Neuronal stem cell (in vitro differentiated cells): ENCODE results near the gene PXMP2.
"Not testable (repeated sequence)": the region's sequence is repeated elsewhere in the genome, so short reads cannot be mapped to it uniquely, and the experiment has no call there.

Source experiments
- DNase-seq: peaks from one replicate; pipeline ENCODE4 v3.0.0-alpha.2; 2013; ENCODE audit warnings: low spot score
- H2AFZ ChIP-seq: one replicate; pipeline ENCODE4 v1.6.1; 2013; ENCODE audit warnings: mild to moderate bottlenecking, low read length, inconsistent platforms
- H2AK5ac ChIP-seq: 2 replicates; pipeline ENCODE4 v1.6.1; 2013; ENCODE audit warnings: low read depth, mild to moderate bottlenecking, inconsistent platforms, low read length, moderate library complexity, mixed read lengths
- H2BK120ac ChIP-seq: 2 replicates; pipeline ENCODE4 v1.6.1; 2013; ENCODE audit warnings: low read depth, mild to moderate bottlenecking, inconsistent platforms, low read length, moderate library complexity, mixed read lengths
- H2BK12ac ChIP-seq: one replicate; pipeline ENCODE4 v1.6.1; 2013; ENCODE audit warnings: low read length, inconsistent platforms
- H2BK15ac ChIP-seq: 2 replicates; pipeline ENCODE4 v1.6.1; 2013; ENCODE audit warnings: mild to moderate bottlenecking, low read length, inconsistent platforms, mixed read lengths
- H2BK5ac ChIP-seq: one replicate; pipeline ENCODE4 v1.6.1; 2013; ENCODE audit warnings: inconsistent platforms, mild to moderate bottlenecking, low read length, moderate library complexity
- H3K14ac ChIP-seq: one replicate; pipeline ENCODE4 v1.6.1; 2013; ENCODE audit warnings: low read length, inconsistent platforms
- H3K18ac ChIP-seq: 2 replicates; pipeline ENCODE4 v1.6.1; 2013; ENCODE audit warnings: low read length, inconsistent platforms
- H3K23ac ChIP-seq: 2 replicates; pipeline ENCODE4 v1.6.1; 2013; ENCODE audit warnings: low read depth, mild to moderate bottlenecking, mixed read lengths, low read length, inconsistent platforms; ENCODE audit not compliant: poor library complexity
- H3K27ac ChIP-seq: replicated peaks from 3 replicates; pipeline ENCODE4 v1.5.1; 2013; ENCODE audit warnings: low read length, inconsistent platforms
- H3K27me3 ChIP-seq, 3 experiments: 2 replicates each; pipeline ENCODE4 v1.6.1; 2013; ENCODE audit warnings: low read length in 3 of 3, mild to moderate bottlenecking in 2 of 3, inconsistent platforms in 1 of 3, low read depth in 1 of 3, mixed read lengths in 1 of 3, moderate library complexity in 1 of 3; ENCODE audit not compliant: control insufficient read depth in 3 of 3, insufficient read depth in 3 of 3
- H3K36me3 ChIP-seq, 2 donors: replicated peaks in 1 of 2; 2 replicates each; pipeline ENCODE4 v1.6.1; 2013; ENCODE audit warnings: low read length in 2 of 2; ENCODE audit not compliant: control insufficient read depth in 2 of 2, insufficient read depth in 2 of 2
- H3K4ac ChIP-seq: 2 replicates; pipeline ENCODE4 v1.6.1; 2013; ENCODE audit warnings: inconsistent platforms, mild to moderate bottlenecking, low read length, moderate library complexity
- H3K4me1 ChIP-seq, 2 donors: 1 replicate in 1 of 2; 2 replicates in 1 of 2; pipeline ENCODE4 v1.6.1; 2013; ENCODE audit warnings: low read length in 2 of 2, low read depth in 1 of 2; ENCODE audit not compliant: control insufficient read depth in 2 of 2, insufficient read depth in 1 of 2
- H3K4me2 ChIP-seq: one replicate; pipeline ENCODE4 v1.6.1; 2013; ENCODE audit warnings: mild to moderate bottlenecking, low read length, inconsistent platforms; ENCODE audit not compliant: insufficient read depth, poor library complexity, severe bottlenecking
- H3K4me3 ChIP-seq, 2 donors: 2 replicates each; pipeline ENCODE4 v1.5.1; 2013; ENCODE audit warnings: low read length in 2 of 2, mild to moderate bottlenecking in 2 of 2, inconsistent platforms in 1 of 2, moderate library complexity in 1 of 2
- H3K79me1 ChIP-seq: one replicate; pipeline ENCODE4 v1.6.1; 2013; ENCODE audit warnings: low read depth, mild to moderate bottlenecking, inconsistent platforms, low read length, moderate library complexity
- H3K9ac ChIP-seq: one replicate; pipeline ENCODE4 v1.6.1; 2013; ENCODE audit warnings: mild to moderate bottlenecking, low read depth, low read length, inconsistent platforms; ENCODE audit not compliant: poor library complexity
- H3K9me3 ChIP-seq, 2 donors: replicated peaks in 1 of 2; 2 replicates each; pipeline versions ENCODE3 to v1.6.1; 2013; ENCODE audit warnings: low read length in 2 of 2, mild to moderate bottlenecking in 2 of 2, inconsistent platforms in 1 of 2, low read depth in 1 of 2, mixed read lengths in 1 of 2, moderate library complexity in 1 of 2; ENCODE audit not compliant: control insufficient read depth in 2 of 2, insufficient read depth in 1 of 2
- H4K8ac ChIP-seq: one replicate; pipeline ENCODE4 v1.6.1; 2013; ENCODE audit warnings: low read depth, mild to moderate bottlenecking, inconsistent platforms, low read length, moderate library complexity
- H4K91ac ChIP-seq: one replicate; pipeline ENCODE4 v1.6.1; 2013; ENCODE audit warnings: low read length, low read depth, mild to moderate bottlenecking, inconsistent platforms; ENCODE audit not compliant: poor library complexity
- WGBS, 2 donors: extraction: QIAGEN DNeasy Blood & Tissue Kit; methylation state at CpG; one replicate each; pipeline ENCODE4 v1.1.7; 2013; ENCODE audit warnings: missing lambda C conversion rate in 2 of 2, mixed read lengths in 1 of 2; ENCODE audit not compliant: insufficient read length in 2 of 2, insufficient replicate concordance in 1 of 2; ENCODE audit errors: extremely low coverage in 2 of 2; 5-methylcytosine and 5-hydroxymethylcytosine counted together

PXMP2 gene

GRCh38 chr12:132689227-132689626 lies 1.8 kb downstream of the PXMP2 start:
- Histone ChIP-seq H3K79me1 (peaks cover 7% of the 10 kb centered on the region), H3K4me2 (no peak overlapping the region), H3K9me3 (peaks cover 0 to 4% of the 10 kb centered on the region in 2 donors), H3K14ac (no peak overlapping the region), H3K27me3 (peaks cover 0 to 4% (median 0%) of the 10 kb centered on the region in 3 experiments), H3K18ac (no peak overlapping the region), H2BK5ac (no peak overlapping the region), H2BK12ac (no peak overlapping the region), H4K91ac (no peak overlapping the region), H2AK5ac (no peak overlapping the region), H2BK120ac (no peak overlapping the region), H3K4me3 (peak overlapping the region; percentile 23 to 28), H3K27ac (no peak overlapping the region), H3K23ac (no peak overlapping the region), H3K9ac (no peak overlapping the region), H4K8ac (no peak overlapping the region), H3K4me1 (peaks cover 0 to 9% of the 10 kb centered on the region in 2 donors), H2AFZ (no peak overlapping the region), H3K36me3 (peaks cover 7 to 35% of the 10 kb centered on the region in 2 donors), H3K4ac (no peak overlapping the region), H2BK15ac (no peak overlapping the region)
- no peak for DNase-seq
- WGBS, 2 donors = no CpG with 5 or more reads among the region's 18 CpGs

DNA sequence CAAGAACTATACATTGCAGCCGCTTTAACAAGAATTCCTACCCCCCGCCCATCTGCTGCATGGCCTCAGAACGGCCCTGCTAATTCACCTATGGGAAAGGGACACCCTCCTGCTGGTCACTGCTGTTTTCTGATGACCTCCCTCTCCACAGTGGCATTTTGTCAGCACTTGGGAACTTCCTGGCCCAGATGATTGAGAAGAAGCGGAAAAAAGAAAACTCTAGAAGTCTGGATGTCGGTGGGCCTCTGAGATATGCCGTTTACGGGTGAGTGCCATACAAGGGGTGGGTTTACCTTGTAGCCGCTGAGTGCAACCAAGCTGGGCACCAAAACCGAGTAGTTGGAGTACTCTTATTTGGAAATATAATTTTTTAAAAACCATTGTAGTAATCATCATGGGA lies 2.7 kb downstream of the PXMP2 start:
- Histone ChIP-seq H3K4me1 (peaks cover 0 to 9% of the 10 kb centered on the region in 2 donors), H3K27me3 (peaks cover 0 to 4% (median 0%) of the 10 kb centered on the region in 3 experiments), H3K27ac (no peak overlapping the region), H3K79me1 (peaks cover 7% of the 10 kb centered on the region), H3K9ac (no peak overlapping the region), H3K4ac (no peak overlapping the region), H2AK5ac (no peak overlapping the region), H4K91ac (no peak overlapping the region), H2BK120ac (no peak overlapping the region), H3K36me3 (peaks cover 8 to 37% of the 10 kb centered on the region in 2 donors), H3K4me3 (no peak overlapping the region), H3K23ac (no peak overlapping the region), H3K18ac (no peak overlapping the region), H2BK5ac (no peak overlapping the region), H4K8ac (no peak overlapping the region), H2BK12ac (no peak overlapping the region), H2AFZ (no peak overlapping the region), H3K9me3 (peaks cover 0 to 4% of the 10 kb centered on the region in 2 donors), H2BK15ac (no peak overlapping the region), H3K14ac (no peak overlapping the region), H3K4me2 (no peak overlapping the region)
- WGBS, 2 donors = no CpG with 5 or more reads among the region's 9 CpGs
- no peak for DNase-seq

DNA sequence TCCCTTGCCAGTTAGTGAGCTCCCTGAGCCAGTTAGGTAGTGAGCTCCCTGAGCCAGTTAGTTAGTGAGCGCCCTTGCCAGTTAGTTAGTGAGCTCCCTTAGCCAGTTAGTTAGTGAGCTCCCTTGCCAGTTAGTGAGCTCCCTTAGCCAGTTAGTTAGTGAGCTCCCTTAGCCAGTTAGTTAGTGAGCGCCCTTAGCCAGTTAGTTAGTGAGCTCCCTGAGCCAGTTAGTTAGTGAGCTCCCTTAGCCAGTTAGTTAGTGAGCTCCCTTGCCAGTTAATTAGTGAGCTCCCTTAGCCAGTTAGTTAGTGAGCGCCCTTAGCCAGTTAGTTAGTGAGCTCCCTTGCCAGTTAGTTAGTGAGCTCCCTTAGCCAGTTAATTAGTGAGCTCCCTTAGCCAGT lies 4.6 kb downstream of the PXMP2 start:
- H3K23ac ChIP-seq, H3K14ac ChIP-seq, DNase-seq, H3K9me3 ChIP-seq, H3K27me3 ChIP-seq, H3K4ac ChIP-seq, H4K8ac ChIP-seq, H3K4me2 ChIP-seq, H4K91ac ChIP-seq, H2BK15ac ChIP-seq, H3K27ac ChIP-seq, H2BK12ac ChIP-seq, H3K4me1 ChIP-seq, H2BK120ac ChIP-seq, H2AK5ac ChIP-seq, H3K9ac ChIP-seq, H3K18ac ChIP-seq, H2BK5ac ChIP-seq, H3K79me1 ChIP-seq, H2AFZ ChIP-seq: not testable (repeated sequence)
- peaks cover 9 to 48% of the 10 kb centered on the region in 2 donors for H3K36me3 ChIP-seq
- WGBS, 2 donors = no CpG with 5 or more reads among the region's 3 CpGs
- H3K4me3 ChIP-seq = peak overlapping the region in 1 of 2 donors; percentile 46

- H2AFZ ChIP-seq, H2AK5ac ChIP-seq, H3K27ac ChIP-seq, H4K8ac ChIP-seq, DNase-seq, H3K9me3 ChIP-seq, H2BK120ac ChIP-seq, H3K4me2 ChIP-seq, H2BK12ac ChIP-seq, H3K27me3 ChIP-seq, H2BK15ac ChIP-seq, H3K14ac ChIP-seq, H3K4ac ChIP-seq, H3K79me1 ChIP-seq, H3K9ac ChIP-seq, H4K91ac ChIP-seq, H3K4me1 ChIP-seq, H2BK5ac ChIP-seq, H3K23ac ChIP-seq, H3K4me3 ChIP-seq, H3K18ac ChIP-seq: not testable (repeated sequence)
- no CpG with 5 or more reads among the region's 3 CpGs for WGBS, 2 donors
- peaks cover 13 to 69% of the 10 kb centered on the region in 2 donors for H3K36me3 ChIP-seq
Observed at GRCh38 chr12:132694888-132695287, 7.5 kb downstream of the PXMP2 start.
